ENCODE results near the gene LDHAL6A. TPM values are rescaled to one million over a fixed set of nuclear protein-coding genes. Genes with fewer than 3 reads are reported as not detected.
A peak's percentile ranks its signal among the peaks of the same experiment; 100 is the strongest.

The LDHAL6A gene
- total and polyA plus RNA-seq, 2 of the 13 experiments (the other 11 are each of a cell fraction or from before 2014, with no cell fraction given), result not detected

- ChIA-PET CTCF (ENCODE audit: low intra/inter-chr PET ratio, low total read pairs) (no interaction called here), POLR2A (interaction anchor here (1.4 kb wide), 1 partner anchor 21 kb away, joined by 5 read pairs; no protein-coding TSS in a partner anchor)
- Histone ChIP-seq H3K4me2 (ENCODE audit: low read depth, low read length) (no peak overlapping the region), H4K20me1 (ENCODE audit: insufficient read depth, low read length) (no peaks in the 10 kb centered on the region), H3K79me2 (ENCODE audit: insufficient read depth, low read length) (no peaks in the 10 kb centered on the region), H3K27me3 (ENCODE audit: control insufficient read depth in 1 of 2, insufficient read depth in 2 of 2, low read length in 2 of 2) (no peaks in the 10 kb centered on the region), H3K9me3 (ENCODE audit: low read length) (no peaks in the 10 kb centered on the region), H3K4me3 (replicated peaks in 1 of 3; ENCODE audit: insufficient read depth in 1 of 3, low read depth in 2 of 3, low read length in 3 of 3) (no peak overlapping the region), H3K9ac (ENCODE audit: insufficient read depth, low read depth, low read length) (no peak overlapping the region), H3K36me3 (replicated peaks in 1 of 2; ENCODE audit: control insufficient read depth in 1 of 2, insufficient read depth in 2 of 2, low read length in 2 of 2) (no peaks in the 10 kb centered on the region), H2AFZ (ENCODE audit: low read length) (no peak overlapping the region), H3K4me1 (ENCODE audit: insufficient read depth, low read length) (no peaks in the 10 kb centered on the region), H3K27ac (ENCODE audit: extremely low read length, insufficient read depth, low read length) (no peak overlapping the region)
- in situ Hi-C loops (cut with HindIII; ENCODE audit: extremely low pct_ligation_motif_present, low pct_unique_long_range_greater_than_20kb) (no loop called here), intact Hi-C loops (cut with micrococcal nuclease; ENCODE audit: unreplicated experiment) (no loop called here)
- no peak for ATAC-seq
- no TSS peak for BruUV-seq (replicated peaks)
- no peak for FAIRE-seq
- DNase-seq (ENCODE audit: low spot score), result no peak
- TF ChIP-seq PCBP2 (optimal IDR thresholded peaks at IDR 0.05; ENCODE audit: low read depth, low read length, poor library complexity, severe bottlenecking) (peak; percentile 84), ZNF75D (CRISPR knock-in tag; IDR thresholded peaks at IDR 0.05; ENCODE audit: borderline replicate concordance) (no peak), HNRNPK (IDR thresholded peaks at IDR 0.05; ENCODE audit: low read depth, low read length, poor library complexity, severe bottlenecking) (peak; percentile 87)
- WGBS (ENCODE audit: low lambda C conversion rate), result 52% methylated on average over 3 of the region's 3 CpGs
These were observed 39.2 kb upstream of the LDHAL6A start for GRCh38 chr11:18416459-18416858.

GRCh38 chr11:18419040-18419439 lies 36.6 kb upstream of the LDHAL6A start:
- FAIRE-seq (no peak), ATAC-seq (no peak), DNase-seq (ENCODE audit: low spot score) (no peak)
- Histone ChIP-seq H3K4me1 (ENCODE audit: insufficient read depth, low read length) (no peaks in the 10 kb centered on the region), H3K27ac (ENCODE audit: extremely low read length, insufficient read depth, low read length) (no peak overlapping the region), H4K20me1 (ENCODE audit: insufficient read depth, low read length) (no peaks in the 10 kb centered on the region), H2AFZ (ENCODE audit: low read length) (no peak overlapping the region), H3K27me3 (ENCODE audit: control insufficient read depth in 1 of 2, insufficient read depth in 2 of 2, low read length in 2 of 2) (no peaks in the 10 kb centered on the region), H3K4me3 (replicated peaks in 1 of 3; ENCODE audit: insufficient read depth in 1 of 3, low read depth in 2 of 3, low read length in 3 of 3) (no peak overlapping the region), H3K9ac (ENCODE audit: insufficient read depth, low read depth, low read length) (no peak overlapping the region), H3K36me3 (replicated peaks in 1 of 2; ENCODE audit: control insufficient read depth in 1 of 2, insufficient read depth in 2 of 2, low read length in 2 of 2) (no peaks in the 10 kb centered on the region), H3K79me2 (ENCODE audit: insufficient read depth, low read length) (no peaks in the 10 kb centered on the region), H3K9me3 (ENCODE audit: low read length) (no peaks in the 10 kb centered on the region), H3K4me2 (ENCODE audit: low read depth, low read length) (no peak overlapping the region)
- BruUV-seq (replicated peaks), result no TSS peak
- in situ Hi-C loops (cut with HindIII; ENCODE audit: extremely low pct_ligation_motif_present, low pct_unique_long_range_greater_than_20kb), result no loop called here
- POLR2A ChIA-PET, result no interaction called here
- intact Hi-C loops (cut with micrococcal nuclease; ENCODE audit: unreplicated experiment), result no loop called here
- 25% methylated on average over 2 of the region's 2 CpGs for WGBS (ENCODE audit: low lambda C conversion rate)
- CTCF ChIA-PET (ENCODE audit: low intra/inter-chr PET ratio, low total read pairs), result no interaction called here
- TF ChIP-seq ZNF205 (CRISPR knock-in tag; IDR thresholded peaks at IDR 0.05) (no peak), ZNF562 (CRISPR knock-in tag; IDR thresholded peaks at IDR 0.05; ENCODE audit: borderline replicate concordance) (no peak), NCOR1 (IDR thresholded peaks at IDR 0.05; ENCODE audit: borderline replicate concordance, low read length) (no peak), ZNF75D (CRISPR knock-in tag; IDR thresholded peaks at IDR 0.05; ENCODE audit: borderline replicate concordance) (no peak), TEAD3 (CRISPR knock-in tag; optimal IDR thresholded peaks at IDR 0.05; ENCODE audit: borderline replicate concordance) (no peak), MIER3 (CRISPR knock-in tag; IDR thresholded peaks at IDR 0.05; ENCODE audit: borderline replicate concordance) (no peak), NCOA1 (CRISPR knock-in tag; IDR thresholded peaks at IDR 0.05) (no peak), ZNF263 (CRISPR knock-in tag; IDR thresholded peaks at IDR 0.05) (no peak), NBN (conservative IDR thresholded peaks at IDR 0.05) (no peak), DPF2 (CRISPR knock-in tag; IDR thresholded peaks at IDR 0.05; ENCODE audit: borderline replicate concordance, low read depth) (no peak), ZFP36 (IDR thresholded peaks at IDR 0.05; ENCODE audit: borderline replicate concordance, low read depth, low read length, partially characterized antibody) (no peak), XBP1 (CRISPR knock-in tag; IDR thresholded peaks at IDR 0.05) (no peak), MZF1 (CRISPR knock-in tag; IDR thresholded peaks at IDR 0.05; ENCODE audit: borderline replicate concordance) (no peak), POLR2AphosphoS2 (IDR thresholded peaks at IDR 0.05; ENCODE audit: low read depth, low read length) (no peak), GLI4 (CRISPR knock-in tag; IDR thresholded peaks at IDR 0.05; ENCODE audit: borderline replicate concordance) (no peak), ARID3A (IDR thresholded peaks at IDR 0.05; ENCODE audit: low read depth, low read length) (no peak), POGZ (CRISPR knock-in tag; IDR thresholded peaks at IDR 0.05) (no peak)

All from HepG2 (cell line).